GM13976 (cell line): ENCODE measurements around the gene MIOX.
A peak's percentile ranks its signal among the peaks of the same experiment; 100 is the strongest.

Experiments
- DNase-seq: peaks from one replicate; pipeline ENCODE4 v3.0.0; 2012; ENCODE audit warnings: low spot score
- in situ Hi-C: fragments of 300-500 bp; cut with MboI; formaldehyde crosslinking; loops from one replicate; pipeline ENCODE4 v1.12.0; 2022; ENCODE audit warnings: low sequenced_read_pairs, mixed read lengths, inconsistent platforms; ENCODE audit not compliant: unreplicated experiment
- TF ChIP-seq, protein P1 (sequence below): IDR thresholded peaks from 2 replicates; pipeline ENCODE4 v1.5.1; 2012; ENCODE audit warnings: borderline replicate concordance, mild to moderate bottlenecking; ENCODE audit not compliant: insufficient read depth; ENCODE audit errors: extremely low read depth, missing control alignments, control extremely low read depth

The MIOX gene

DNA sequence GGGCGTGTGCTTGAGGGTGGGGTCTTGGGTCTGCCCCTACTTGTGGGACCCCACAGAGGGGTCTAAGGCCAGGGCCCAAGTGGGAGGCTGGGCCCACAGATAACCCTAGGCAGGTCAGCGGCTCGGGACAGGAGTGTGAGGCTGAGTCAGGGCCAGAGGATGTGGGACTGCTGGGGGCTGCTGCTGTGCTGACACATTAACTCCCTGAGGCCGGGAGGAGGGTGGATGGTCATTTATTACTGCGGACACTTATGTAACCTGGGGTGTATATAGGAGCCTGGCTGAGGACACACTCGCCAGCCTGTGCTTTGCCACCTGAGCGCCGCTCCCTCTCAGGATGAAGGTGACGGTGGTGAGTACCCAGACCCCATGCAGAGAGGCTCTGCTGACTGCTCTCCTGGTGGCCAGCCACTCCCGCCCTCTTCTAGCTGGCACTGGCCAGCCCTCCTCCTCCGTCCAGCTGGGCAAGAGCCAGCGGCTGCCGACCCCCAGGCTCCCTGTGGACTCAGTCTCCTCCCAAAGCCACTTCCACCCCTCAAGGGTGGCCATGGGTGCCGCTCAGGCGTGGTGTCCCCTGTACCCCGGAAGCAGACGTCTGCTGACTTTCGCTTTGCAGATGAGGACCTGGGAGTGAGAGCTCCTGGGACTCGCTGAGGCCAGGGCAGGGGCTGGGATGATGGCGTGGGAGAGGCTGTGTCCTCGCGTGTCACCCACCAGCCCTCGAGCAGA, at the start of gene MIOX:
Gene MIOX, plus strand, starts transcription at position 299 of the 729 bp plus-strand sequence. Its CDS starts 39 bp downstream, at position 338.
- TF ChIP-seq, protein P1, sequence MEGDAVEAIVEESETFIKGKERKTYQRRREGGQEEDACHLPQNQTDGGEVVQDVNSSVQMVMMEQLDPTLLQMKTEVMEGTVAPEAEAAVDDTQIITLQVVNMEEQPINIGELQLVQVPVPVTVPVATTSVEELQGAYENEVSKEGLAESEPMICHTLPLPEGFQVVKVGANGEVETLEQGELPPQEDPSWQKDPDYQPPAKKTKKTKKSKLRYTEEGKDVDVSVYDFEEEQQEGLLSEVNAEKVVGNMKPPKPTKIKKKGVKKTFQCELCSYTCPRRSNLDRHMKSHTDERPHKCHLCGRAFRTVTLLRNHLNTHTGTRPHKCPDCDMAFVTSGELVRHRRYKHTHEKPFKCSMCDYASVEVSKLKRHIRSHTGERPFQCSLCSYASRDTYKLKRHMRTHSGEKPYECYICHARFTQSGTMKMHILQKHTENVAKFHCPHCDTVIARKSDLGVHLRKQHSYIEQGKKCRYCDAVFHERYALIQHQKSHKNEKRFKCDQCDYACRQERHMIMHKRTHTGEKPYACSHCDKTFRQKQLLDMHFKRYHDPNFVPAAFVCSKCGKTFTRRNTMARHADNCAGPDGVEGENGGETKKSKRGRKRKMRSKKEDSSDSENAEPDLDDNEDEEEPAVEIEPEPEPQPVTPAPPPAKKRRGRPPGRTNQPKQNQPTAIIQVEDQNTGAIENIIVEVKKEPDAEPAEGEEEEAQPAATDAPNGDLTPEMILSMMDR = no peak

DNA sequence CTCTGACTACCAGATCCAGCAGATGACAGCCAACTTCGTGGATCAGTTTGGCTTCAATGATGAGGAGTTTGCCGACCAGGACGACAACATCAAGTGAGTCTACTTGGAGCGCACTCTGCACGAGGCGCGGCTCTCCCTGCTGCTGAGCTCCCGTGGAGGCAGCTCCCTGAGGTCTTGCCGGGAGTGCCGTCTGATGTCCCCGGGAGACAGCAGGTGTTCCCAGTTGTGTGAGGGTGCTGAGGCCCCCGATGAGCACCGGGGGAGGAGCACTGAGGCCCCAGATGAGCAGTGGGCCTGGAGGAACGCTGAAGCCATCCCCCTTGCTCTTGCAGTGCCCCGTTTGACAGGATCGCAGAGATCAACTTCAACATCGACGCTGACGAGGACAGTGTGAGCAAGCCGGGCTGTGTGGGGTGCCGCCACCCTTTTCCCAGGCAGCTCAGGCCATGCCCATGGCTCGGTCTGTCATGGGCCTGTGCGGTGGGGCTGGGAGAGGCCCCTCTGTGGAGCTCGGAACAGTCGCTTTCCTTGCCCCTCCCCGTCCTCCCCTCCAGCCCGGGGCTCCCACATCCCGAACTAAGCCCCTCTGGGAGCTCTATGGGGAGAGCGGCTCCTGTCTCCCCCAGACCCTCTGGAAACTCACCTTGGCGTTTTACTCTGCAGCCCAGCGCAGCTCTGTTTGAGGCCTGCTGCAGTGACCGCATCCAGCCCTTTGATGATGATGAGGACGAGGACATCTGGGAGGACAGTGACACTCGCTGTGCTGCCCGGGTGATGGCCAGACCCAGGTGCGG, 49.0 kb upstream of the MIOX start:
- DNase-seq = no peak
- in situ Hi-C loops = no loop called here
- TF ChIP-seq, protein P1 = no peak

More for the DNA sequence above, at the start of gene MIOX:
- in situ Hi-C loops = no loop called here
- DNase-seq = peak; percentile 63

- DNase-seq = no peak
- in situ Hi-C loops = no loop called here
- TF ChIP-seq, protein P1 = no peak
Measured at GRCh38 chr22:50438305-50439275, 48.1 kb upstream of the MIOX start.

GRCh38 chr22:50439314-50439870, 47.3 kb upstream of the MIOX start:
- DNase-seq = no peak
- TF ChIP-seq, protein P1 = no peak
- in situ Hi-C loops = no loop called here

DNA sequence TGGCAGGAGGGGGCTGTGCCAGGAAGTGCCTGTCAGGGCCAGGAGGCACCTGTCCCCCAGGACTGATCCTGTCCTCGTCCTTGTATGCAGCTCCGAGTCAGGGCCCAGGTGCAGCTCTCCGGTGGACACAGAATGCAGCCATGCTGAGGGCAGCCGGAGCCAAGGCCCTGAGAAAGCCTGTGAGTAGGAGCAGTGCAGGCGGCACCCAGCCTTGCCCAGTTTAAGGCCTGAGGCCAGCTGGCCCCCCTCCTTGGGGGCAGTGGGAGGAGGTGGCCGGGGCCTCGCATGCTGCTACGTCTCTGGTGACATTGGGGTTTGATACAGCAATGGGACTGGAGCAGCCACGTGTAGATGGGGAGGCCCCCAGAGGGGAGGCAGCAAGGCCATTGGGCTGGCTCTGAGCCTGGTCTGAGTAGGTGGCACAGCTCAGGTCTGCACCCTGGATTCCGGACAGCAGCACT, 46.8 kb upstream of the MIOX start:
- TF ChIP-seq, protein P1 = no peak
- in situ Hi-C loops = no loop called here
- DNase-seq = no peak
